Naive thymus-derived CD4-positive, alpha-beta T cell (primary cell): ENCODE results near the gene BECN2. TPM values are rescaled to one million over a fixed set of nuclear protein-coding genes. Genes with fewer than 3 reads are reported as not detected.

Source experiments
- ATAC-seq: fragments of 150-1000 bp; cut with Tn5 transposase; 2 replicates; pipeline ENCODE4 v1.10.0; 2021; ENCODE audit warnings: mild to moderate bottlenecking, moderate library complexity
- CTCF ChIA-PET: fragments of 350-600 bp; sonication (Branson Sonifier 250); formaldehyde crosslinking; loops from one replicate; lab custom pipeline; 2021; ENCODE audit warnings: antibody characterized with exemption; lab: Charles Lee
- POLR2A ChIA-PET: fragments of 350-600 bp; sonication (Branson Sonifier 250); formaldehyde crosslinking; loops from one replicate; lab custom pipeline; 2021; ENCODE audit warnings: antibody characterized with exemption, inconsistent platforms; lab: Charles Lee
- DNase-seq, 9 donors: peaks; one replicate each; pipeline versions ENCODE4 v3.0.0 to v3.0.0-alpha.2; 2020 to 2022; ENCODE audit warnings: mixed read lengths in 1 of 9
- H3K27ac ChIP-seq: one replicate; pipeline ENCODE4 v1.7.0; 2013; ENCODE audit warnings: mild to moderate bottlenecking, low read depth, low read length, moderate library complexity
- H3K27me3 ChIP-seq, 2 donors: one replicate each; pipeline ENCODE4 v1.7.0; 2013; ENCODE audit warnings: low read length in 2 of 2, mild to moderate bottlenecking in 2 of 2, moderate library complexity in 2 of 2; ENCODE audit not compliant: control insufficient read depth in 2 of 2, insufficient read depth in 2 of 2
- H3K36me3 ChIP-seq, 3 experiments: 1 replicate in 2 of 3; 2 replicates in 1 of 3; pipeline ENCODE4 v1.7.0; 2013; ENCODE audit warnings: low read length in 3 of 3, mild to moderate bottlenecking in 3 of 3, moderate library complexity in 1 of 3; ENCODE audit not compliant: insufficient read depth in 3 of 3, control insufficient read depth in 2 of 3
- H3K4me1 ChIP-seq, 2 donors: one replicate each; pipeline ENCODE4 v1.7.0; 2013; ENCODE audit warnings: low read length in 2 of 2, mild to moderate bottlenecking in 2 of 2, moderate library complexity in 1 of 2; ENCODE audit not compliant: control insufficient read depth in 2 of 2, insufficient read depth in 2 of 2
- H3K4me3 ChIP-seq: 2 replicates; pipeline ENCODE4 v1.7.0; 2013; ENCODE audit warnings: mild to moderate bottlenecking, low read length
- H3K9me3 ChIP-seq, 3 experiments: 1 replicate in 2 of 3; 2 replicates in 1 of 3; pipeline ENCODE4 v1.7.0; 2013; ENCODE audit warnings: low read length in 3 of 3; ENCODE audit not compliant: control insufficient read depth in 2 of 3
- H3K27ac Mint-ChIP-seq, 9 donors: one replicate each; pipeline ENCODE4 v1.8.0; 2020 to 2022; ENCODE audit warnings: mixed read lengths in 9 of 9, mild to moderate bottlenecking in 8 of 9, moderate library complexity in 5 of 9, inconsistent platforms in 2 of 9
- H3K27me3 Mint-ChIP-seq, 5 donors: one replicate each; pipeline ENCODE4 v1.8.0; 2021 to 2022; ENCODE audit warnings: mixed read lengths in 5 of 5, mild to moderate bottlenecking in 1 of 5
- H3K36me3 Mint-ChIP-seq, 5 donors: one replicate each; pipeline ENCODE4 v1.8.0; 2020 to 2022; ENCODE audit warnings: mixed read lengths in 5 of 5, mild to moderate bottlenecking in 3 of 5, inconsistent platforms in 1 of 5
- H3K4me1 Mint-ChIP-seq, 7 donors: one replicate each; pipeline ENCODE4 v1.8.0; 2020 to 2022; ENCODE audit warnings: mixed read lengths in 7 of 7, mild to moderate bottlenecking in 3 of 7, inconsistent platforms in 1 of 7
- H3K4me3 Mint-ChIP-seq, 10 donors: one replicate each; pipeline ENCODE4 v1.8.0; 2020 to 2022; ENCODE audit warnings: mild to moderate bottlenecking in 10 of 10, mixed read lengths in 10 of 10, moderate library complexity in 6 of 10, inconsistent platforms in 2 of 10
- H3K9me3 Mint-ChIP-seq, 11 donors: one replicate each; pipeline ENCODE4 v1.8.0; 2020 to 2022; ENCODE audit warnings: mixed read lengths in 11 of 11, mild to moderate bottlenecking in 4 of 11, inconsistent platforms in 1 of 11, moderate library complexity in 1 of 11
- intact Hi-C, 2 donors: fragments of 100-400 bp; cut with micrococcal nuclease; formaldehyde crosslinking; loops; one replicate each; pipeline ENCODE4 v1.15.1; 2023
- polyA plus RNA-seq, 2 donors: library from polyadenylated mRNA; unstranded; fragments of 300-500 nt; fragmentation: Illumina TruSeq; gene quantifications; one replicate each; pipeline ENCODE4 v1.2.3, GENCODE V29; 2021
- total RNA-seq, 6 experiments: library from RNA in 5 of 6; stranded (reverse) in 5 of 6; gene quantifications; 1 replicate in 5 of 6; 2 replicates in 1 of 6; pipeline ENCODE4 v1.2.3 and lab custom pipeline; 2021 to 2026

BECN2 gene
- total and polyA plus RNA-seq, 7 experiments from 2014 or later = not detected

DNA sequence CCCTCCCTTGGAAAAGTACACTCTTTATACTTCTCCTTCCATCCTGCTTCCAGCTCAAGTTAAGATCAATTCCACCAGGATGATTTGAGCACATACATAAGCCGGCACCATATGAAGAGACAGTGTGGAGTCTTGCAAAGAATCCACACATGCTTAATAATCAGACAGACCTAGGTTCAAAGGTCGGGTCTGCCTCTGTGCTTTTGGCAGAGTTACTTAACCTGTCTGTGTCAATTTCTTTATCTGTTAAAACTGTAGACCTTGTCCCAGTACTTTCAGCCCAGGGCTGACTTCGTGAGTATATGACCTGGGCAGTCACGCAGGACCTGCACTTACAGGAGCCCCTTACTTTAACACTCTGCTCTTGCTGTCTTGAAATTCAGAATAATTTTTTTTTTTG, 30.2 kb upstream of the BECN2 start:
- Mint-ChIP-seq H3K4me1 (no peaks in the 10 kb centered on the region), H3K27ac (no peak overlapping the region), H3K4me3 (no peak overlapping the region), H3K36me3 (no peaks in the 10 kb centered on the region), H3K9me3 (no peaks in the 10 kb centered on the region), H3K27me3 (peaks cover 0 to 7% (median 0%) of the 10 kb centered on the region in 5 donors)
- DNase-seq (no peak), ATAC-seq (no peak)
- H3K27ac ChIP-seq = no peak overlapping the region
- no peaks in the 10 kb centered on the region for H3K4me1 ChIP-seq
- H3K4me3 ChIP-seq = no peak overlapping the region
- intact Hi-C loops = no loop called here
- ChIA-PET CTCF (no interaction called here), POLR2A (no interaction called here)
- H3K27me3 ChIP-seq = no peaks in the 10 kb centered on the region
- H3K36me3 ChIP-seq = no peaks in the 10 kb centered on the region
- no peaks in the 10 kb centered on the region for H3K9me3 ChIP-seq

DNA sequence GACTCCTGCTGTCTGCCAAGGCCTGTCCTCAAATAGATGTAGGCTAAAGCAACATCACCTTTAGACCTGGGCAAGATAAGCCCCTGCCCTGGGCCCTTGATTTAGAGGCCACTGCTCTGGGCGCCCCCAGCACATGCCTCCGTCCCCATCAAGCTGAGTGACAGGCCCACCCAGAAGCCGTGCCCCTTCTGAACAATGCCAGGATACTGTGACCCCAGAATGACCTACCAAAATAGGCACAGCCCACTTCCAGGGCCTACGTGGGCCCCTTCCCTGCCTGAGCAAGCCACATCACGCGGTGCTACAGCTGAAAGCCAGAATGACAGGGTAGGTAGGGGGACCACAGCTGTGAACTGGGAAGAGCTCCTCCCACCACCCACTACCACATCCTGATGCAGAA, 24.7 kb upstream of the BECN2 start:
- no peak overlapping the region for H3K27ac ChIP-seq
- DNase-seq = no peak
- H3K36me3 ChIP-seq = no peaks in the 10 kb centered on the region
- H3K9me3 Mint-ChIP-seq = no peaks in the 10 kb centered on the region
- no peak overlapping the region for H3K27ac Mint-ChIP-seq
- no peak for ATAC-seq
- H3K4me1 ChIP-seq = no peaks in the 10 kb centered on the region
- CTCF ChIA-PET = no interaction called here
- H3K27me3 ChIP-seq = no peaks in the 10 kb centered on the region
- no peaks in the 10 kb centered on the region for H3K36me3 Mint-ChIP-seq
- H3K9me3 ChIP-seq = no peaks in the 10 kb centered on the region
- H3K4me3 Mint-ChIP-seq = no peak overlapping the region
- POLR2A ChIA-PET = no interaction called here
- no peak overlapping the region for H3K4me3 ChIP-seq
- H3K4me1 Mint-ChIP-seq = no peaks in the 10 kb centered on the region
- intact Hi-C loops = no loop called here
- peaks cover 0 to 19% (median 9%) of the 10 kb centered on the region in 5 donors for H3K27me3 Mint-ChIP-seq

DNA sequence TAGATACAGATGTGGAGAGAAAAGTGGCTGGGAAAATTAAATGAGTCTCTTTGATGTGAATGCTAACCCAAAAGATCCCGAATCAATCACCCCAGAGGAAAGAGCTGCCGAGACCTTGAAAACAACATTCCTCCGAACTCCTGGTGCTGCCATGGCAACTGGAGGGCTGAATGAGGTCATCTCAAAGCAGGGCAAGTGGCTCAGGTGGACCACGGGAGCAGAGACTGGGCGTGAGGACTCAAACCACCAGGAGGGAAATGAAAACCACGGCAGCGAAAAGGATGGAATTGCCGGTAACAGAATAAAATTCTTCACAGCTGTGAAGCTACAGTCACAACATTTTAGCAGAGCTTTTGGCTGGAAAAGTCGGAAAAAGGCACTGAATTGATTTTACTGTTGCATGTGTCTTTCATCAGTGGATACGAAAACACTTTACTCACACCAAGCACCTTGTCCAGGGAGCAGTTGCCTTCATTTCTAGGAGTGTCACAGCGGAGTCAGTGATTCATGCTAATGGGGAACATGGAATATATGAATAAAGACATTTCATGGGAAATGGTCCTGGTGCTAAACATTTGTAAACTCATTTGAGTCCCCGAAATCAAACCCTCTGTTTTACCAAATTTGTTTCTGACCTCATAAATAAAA, 23.2 kb upstream of the BECN2 start:
- Mint-ChIP-seq H3K27ac (no peak overlapping the region), H3K36me3 (no peaks in the 10 kb centered on the region), H3K27me3 (peaks cover 0 to 21% (median 9%) of the 10 kb centered on the region in 5 donors), H3K4me3 (no peak overlapping the region), H3K4me1 (no peaks in the 10 kb centered on the region), H3K9me3 (peaks cover 0 to 12% (median 0%) of the 10 kb centered on the region in 11 donors)
- CTCF ChIA-PET = no interaction called here
- intact Hi-C loops = no loop called here
- ATAC-seq (no peak), DNase-seq (no peak)
- no peaks in the 10 kb centered on the region for H3K4me1 ChIP-seq
- no peaks in the 10 kb centered on the region for H3K27me3 ChIP-seq
- POLR2A ChIA-PET = no interaction called here
- H3K9me3 ChIP-seq = no peaks in the 10 kb centered on the region
- no peak overlapping the region for H3K27ac ChIP-seq
- H3K4me3 ChIP-seq = no peak overlapping the region
- H3K36me3 ChIP-seq = no peaks in the 10 kb centered on the region

DNA sequence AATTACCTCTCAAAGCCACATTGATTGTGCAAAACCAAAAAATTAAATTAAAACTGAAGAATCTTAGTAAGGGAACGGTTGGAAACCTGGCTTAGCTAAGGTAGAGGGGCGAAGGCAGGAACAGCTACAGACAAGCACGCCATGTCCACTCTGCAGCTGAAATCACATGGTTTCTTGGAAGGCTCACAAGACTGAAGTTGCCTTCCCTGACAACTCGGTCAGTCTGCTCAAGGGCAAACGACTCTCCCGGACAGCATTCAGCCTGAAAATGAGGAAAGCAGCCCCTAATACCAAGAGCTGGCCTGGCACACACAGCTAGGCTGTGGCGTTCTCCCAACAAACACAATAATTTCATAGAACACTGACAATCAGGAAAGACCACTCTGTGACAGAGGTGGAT, 22.7 kb upstream of the BECN2 start:
- ChIA-PET CTCF (no interaction called here), POLR2A (no interaction called here)
- Histone ChIP-seq H3K27ac (no peak overlapping the region), H3K36me3 (no peaks in the 10 kb centered on the region), H3K9me3 (no peaks in the 10 kb centered on the region), H3K4me1 (no peaks in the 10 kb centered on the region), H3K27me3 (no peaks in the 10 kb centered on the region), H3K4me3 (no peak overlapping the region)
- Mint-ChIP-seq H3K4me3 (no peak overlapping the region), H3K36me3 (no peaks in the 10 kb centered on the region), H3K27ac (peak overlapping the region in 1 of 9 donors; percentile 31), H3K4me1 (no peaks in the 10 kb centered on the region), H3K27me3 (peaks cover 0 to 20% (median 9%) of the 10 kb centered on the region in 5 donors), H3K9me3 (peaks cover 0 to 16% (median under 1%) of the 10 kb centered on the region in 11 donors)
- DNase-seq (no peak), ATAC-seq (no peak)
- intact Hi-C loops = no loop called here

DNA sequence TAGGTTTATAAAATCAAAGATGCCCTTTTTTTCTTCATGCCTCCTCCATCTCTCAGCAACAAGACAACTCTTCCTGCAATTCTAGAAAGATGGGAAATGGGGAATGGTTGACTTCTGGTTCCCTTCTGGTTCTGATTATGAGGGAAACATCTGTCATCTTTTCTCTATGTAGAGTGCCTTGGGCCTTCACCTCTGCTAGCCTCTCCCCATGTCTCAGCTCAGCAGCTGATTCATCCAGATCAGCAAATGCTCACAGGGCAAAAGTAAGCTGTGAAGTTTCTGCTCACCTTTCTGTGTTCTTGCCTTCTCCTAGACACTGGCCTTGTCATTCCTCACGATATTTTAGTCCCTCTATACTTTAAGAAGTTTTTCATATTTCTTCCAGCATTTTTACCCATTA, 17.8 kb upstream of the BECN2 start:
- POLR2A ChIA-PET = no interaction called here
- H3K9me3 Mint-ChIP-seq = peaks cover 0 to 20% (median 4%) of the 10 kb centered on the region in 11 donors
- H3K36me3 ChIP-seq = no peaks in the 10 kb centered on the region
- CTCF ChIA-PET = no interaction called here
- H3K27ac Mint-ChIP-seq = no peak overlapping the region
- H3K27me3 Mint-ChIP-seq = peaks cover 0 to 18% (median 3%) of the 10 kb centered on the region in 5 donors
- H3K27me3 ChIP-seq = no peaks in the 10 kb centered on the region
- ATAC-seq (no peak), DNase-seq (no peak)
- H3K4me3 ChIP-seq = no peak overlapping the region
- no peaks in the 10 kb centered on the region for H3K4me1 ChIP-seq
- H3K27ac ChIP-seq = no peak overlapping the region
- no peaks in the 10 kb centered on the region for H3K9me3 ChIP-seq
- no peaks in the 10 kb centered on the region for H3K36me3 Mint-ChIP-seq
- H3K4me1 Mint-ChIP-seq = no peaks in the 10 kb centered on the region
- no peak overlapping the region for H3K4me3 Mint-ChIP-seq
- intact Hi-C loops = no loop called here

DNA sequence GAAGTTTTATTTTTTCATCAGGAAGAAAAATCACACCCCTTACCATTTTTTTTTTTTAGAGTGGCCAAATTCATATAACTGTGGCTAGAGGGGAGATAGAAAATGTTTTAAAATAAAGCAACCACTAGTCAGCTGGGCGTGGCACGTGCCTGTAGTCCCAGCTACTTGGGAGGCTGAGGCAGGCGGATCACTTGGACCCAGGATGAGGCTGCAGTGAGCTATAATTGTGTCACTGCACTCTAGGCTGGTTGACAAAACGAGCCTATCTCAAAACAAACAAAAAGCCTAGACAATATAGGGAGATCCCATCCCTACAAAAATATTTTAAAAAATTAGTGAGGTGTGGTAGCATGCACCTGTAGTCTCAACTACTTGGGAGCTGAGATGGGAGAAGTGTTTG, 14.8 kb upstream of the BECN2 start:
- Histone ChIP-seq H3K4me1 (no peaks in the 10 kb centered on the region), H3K27me3 (no peaks in the 10 kb centered on the region), H3K9me3 (no peaks in the 10 kb centered on the region), H3K4me3 (no peak overlapping the region), H3K36me3 (no peaks in the 10 kb centered on the region), H3K27ac (no peak overlapping the region)
- Mint-ChIP-seq H3K27me3 (peaks cover 0 to 18% (median 0%) of the 10 kb centered on the region in 5 donors), H3K36me3 (no peaks in the 10 kb centered on the region), H3K27ac (no peak overlapping the region), H3K9me3 (peaks cover 0 to 20% (median 4%) of the 10 kb centered on the region in 11 donors), H3K4me1 (no peaks in the 10 kb centered on the region), H3K4me3 (no peak overlapping the region)
- ChIA-PET CTCF (no interaction called here), POLR2A (no interaction called here)
- DNase-seq (no peak), ATAC-seq (no peak)
- intact Hi-C loops = no loop called here

DNA sequence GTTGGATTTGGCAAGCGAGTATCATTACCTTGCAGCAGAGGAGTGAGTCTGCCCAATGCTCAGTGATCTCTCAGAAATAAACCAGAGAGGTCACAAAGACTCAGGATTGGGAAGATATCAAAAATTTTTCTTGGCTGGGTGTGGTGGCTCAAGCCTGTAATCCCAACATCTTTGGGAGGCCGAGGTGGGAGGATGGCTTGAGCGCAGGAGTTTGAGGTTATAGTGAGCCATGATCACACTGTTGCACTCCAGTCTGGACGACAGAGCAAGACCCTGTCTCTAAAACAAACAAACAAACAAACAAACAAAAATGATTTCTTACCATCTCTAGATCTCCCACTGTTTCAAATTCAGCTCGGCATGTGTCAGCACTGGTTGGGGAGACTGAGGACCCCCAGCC, 13.3 kb upstream of the BECN2 start:
- Mint-ChIP-seq H3K36me3 (no peaks in the 10 kb centered on the region), H3K27me3 (peaks cover 0 to 10% (median 3%) of the 10 kb centered on the region in 5 donors), H3K27ac (peak overlapping the region in 1 of 9 donors; percentile 29), H3K4me1 (no peaks in the 10 kb centered on the region), H3K9me3 (peaks cover 0 to 9% (median 2%) of the 10 kb centered on the region in 11 donors), H3K4me3 (peak overlapping the region in 1 of 10 donors; percentile 51)
- intact Hi-C loops = no loop called here
- CTCF ChIA-PET = no interaction called here
- no peaks in the 10 kb centered on the region for H3K36me3 ChIP-seq
- POLR2A ChIA-PET = no interaction called here
- no peak for DNase-seq
- no peaks in the 10 kb centered on the region for H3K27me3 ChIP-seq
- no peak for ATAC-seq
- no peak overlapping the region for H3K4me3 ChIP-seq
- H3K9me3 ChIP-seq = no peaks in the 10 kb centered on the region
- no peak overlapping the region for H3K27ac ChIP-seq
- H3K4me1 ChIP-seq = no peaks in the 10 kb centered on the region
